Stimulated activated CD8-positive, alpha-beta memory T cell treated with anti-CD3 and anti-CD28 coated beads, Interleukin-12 subunit alpha, Interleukin-12 subunit beta, amount 100 ng/mL, for 4 hours (primary cell): Measurements from ENCODE around the gene AKR1D1.
"Not testable (repeated sequence)": the region's sequence is repeated elsewhere in the genome, so short reads cannot be mapped to it uniquely, and the experiment has no call there.

ENCODE experiments used
- DNase-seq: peaks from one replicate; pipeline ENCODE4 v3.0.0-alpha.2; 2020; ENCODE audit warnings: low read depth

Gene AKR1D1

GRCh38 chr7:138074121-138074520 is 2.1 kb upstream of the AKR1D1 start:
- DNase-seq, result no peak

- DNase-seq, result no peak
Measured at GRCh38 chr7:138074540-138074939, 1.7 kb upstream of the AKR1D1 start.

- DNase-seq, result no peak
Measured at GRCh38 chr7:138075350-138075749, 909 bp upstream of the AKR1D1 start.

- DNase-seq, result not testable (repeated sequence)
Measured at GRCh38 chr7:138075786-138076185, 473 bp upstream of the AKR1D1 start.

GRCh38 chr7:138077809-138078208 is 1.6 kb downstream of the AKR1D1 start:
- DNase-seq, result no peak

GRCh38 chr7:138079137-138079536 is 2.9 kb downstream of the AKR1D1 start:
- no peak for DNase-seq

- no peak for DNase-seq
Measured at GRCh38 chr7:138081868-138082267, 5.6 kb downstream of the AKR1D1 start.

GRCh38 chr7:138083859-138084258 is 7.6 kb downstream of the AKR1D1 start:
- DNase-seq, result no peak

- no peak for DNase-seq
Measured at GRCh38 chr7:138086563-138087270, 10.5 kb downstream of the AKR1D1 start.

GRCh38 chr7:138089080-138089901 is 13.0 kb downstream of the AKR1D1 start:
- DNase-seq, result no peak

GRCh38 chr7:138091032-138091431 is 14.8 kb downstream of the AKR1D1 start:
- DNase-seq, result no peak

GRCh38 chr7:138091840-138092239 is 15.6 kb downstream of the AKR1D1 start:
- not testable (repeated sequence) for DNase-seq

- DNase-seq, result no peak
Measured at GRCh38 chr7:138092486-138093028, 16.3 kb downstream of the AKR1D1 start.

- no peak for DNase-seq
Measured at GRCh38 chr7:138095972-138096935, 20.0 kb downstream of the AKR1D1 start.

- DNase-seq, result no peak
Measured at GRCh38 chr7:138097064-138097741, 20.9 kb downstream of the AKR1D1 start.

- DNase-seq, result no peak
Measured at GRCh38 chr7:138099813-138100212, 23.6 kb downstream of the AKR1D1 start.

- no peak for DNase-seq
Measured at GRCh38 chr7:138105221-138105620, 29.0 kb downstream of the AKR1D1 start.

- no peak for DNase-seq
Measured at GRCh38 chr7:138115047-138115446, 38.8 kb downstream of the AKR1D1 start.

- DNase-seq, result no peak
Measured at GRCh38 chr7:138116141-138116540, 39.9 kb downstream of the AKR1D1 start.

- DNase-seq, result no peak
Measured at GRCh38 chr7:138116892-138117291, 40.6 kb downstream of the AKR1D1 start.

- DNase-seq, result no peak
Measured at GRCh38 chr7:138120140-138120827, 44.0 kb downstream of the AKR1D1 start.
